Uterus (tissue), 4 donors: ENCODE results near the gene LMTK2. TPM values are rescaled to one million over a fixed set of nuclear protein-coding genes. Genes with fewer than 3 reads are reported as not detected.

Source experiments
- DNase-seq, 2 donors: peaks; one replicate each; pipeline ENCODE4 v3.0.0-alpha.2; 2019 to 2020
- H3K27ac ChIP-seq, 2 donors: fragments of 200-600 bp; sonication (generic); 1 replicate in 1 of 2; 2 replicates in 1 of 2; pipeline ENCODE4 v1.5.1; 2016 to 2018
- H3K27me3 ChIP-seq, 2 donors: fragments of 200-600 bp; sonication (generic); one replicate each; pipeline ENCODE4 v1.5.1; 2018 to 2019; ENCODE audit warnings: control low read depth in 1 of 2
- H3K36me3 ChIP-seq, 2 donors: fragments of 200-600 bp; sonication (generic); one replicate each; pipeline ENCODE4 v1.5.1; 2019; ENCODE audit warnings: control low read depth in 1 of 2
- H3K4me1 ChIP-seq, 2 donors: fragments of 200-600 bp; sonication (generic); one replicate each; pipeline ENCODE4 v1.5.1; 2018 to 2019; ENCODE audit warnings: control low read depth in 1 of 2
- H3K4me3 ChIP-seq, 2 donors: fragments of 200-600 bp; sonication (generic); 1 replicate in 1 of 2; 2 replicates in 1 of 2; pipeline ENCODE4 v1.5.1; 2018 to 2019; ENCODE audit warnings: mild to moderate bottlenecking in 1 of 2
- H3K9me3 ChIP-seq, 2 donors: fragments of 200-600 bp; sonication (generic); one replicate each; pipeline ENCODE4 v1.5.1; 2019; ENCODE audit warnings: control low read depth in 1 of 2
- CTCF ChIP-seq, 4 experiments: fragments of 200-600 bp in 2 of 4; fragments of 450-650 bp in 2 of 4; sonication (generic) in 2 of 4; IDR thresholded peaks; one replicate each; pipeline ENCODE4 v1.5.1; 2016 to 2019; ENCODE audit warnings: antibody characterized with exemption in 4 of 4, mild to moderate bottlenecking in 2 of 4, moderate library complexity in 1 of 4
- POLR2A ChIP-seq, 2 donors: fragments of 450-650 bp; IDR thresholded peaks; one replicate each; pipeline ENCODE4 v1.6.1; 2016; ENCODE audit warnings: antibody characterized with exemption in 2 of 2, mild to moderate bottlenecking in 1 of 2, moderate library complexity in 1 of 2
- intact Hi-C: fragments of 100-400 bp; cut with DNase I; formaldehyde crosslinking; loops from one replicate; pipeline ENCODE4 v1.15.1; 2023; ENCODE audit warnings: low total_unique reads
- total RNA-seq, 4 donors: library from RNA; depleted of rRNA in 3 of 4; stranded (reverse); fragments of >200 nt in 3 of 4; gene quantifications; one replicate each; pipeline versions ENCODE4 v1.1.0 to v1.2.4, GENCODE V29; 2014 to 2023
- donor health status: DM: yes; HTN: yes; CAD: no.

The LMTK2 gene
- total RNA-seq, 4 donors from 2014 or later = 5.9 to 23.3 (median 14.8) TPM

- no peaks in the 10 kb centered on the region for H3K27me3 ChIP-seq
- H3K4me3 ChIP-seq = peak within 1 kb of the TSS in 1 of 2 donors; percentile 3
- H3K9me3 ChIP-seq = no peaks in the 10 kb centered on the region
- TF ChIP-seq POLR2A (IDR thresholded peaks at IDR 0.05) (no peak), CTCF (IDR thresholded peaks at IDR 0.05) (no peak)
- DNase-seq = no peak
- H3K4me1 ChIP-seq = no peaks in the 10 kb centered on the region
- no peaks in the 10 kb centered on the region for H3K36me3 ChIP-seq
- H3K27ac ChIP-seq = no peak within 1 kb of the TSS
- intact Hi-C loops = no loop called here
Observed at GRCh38 chr7:98211221-98211675, 104.6 kb downstream of the LMTK2 start, which contains the start of gene BHLHA15. Gene BHLHA15 (plus strand): TSS chr7:98211439. CDS start chr7:98212310, 871 bp downstream.

GRCh38 chr7:98211676-98212531, 105.2 kb downstream of the LMTK2 start:
- peak in 1 of 2 donors; percentile 10 for DNase-seq
- intact Hi-C loops = no loop called here

DNA sequence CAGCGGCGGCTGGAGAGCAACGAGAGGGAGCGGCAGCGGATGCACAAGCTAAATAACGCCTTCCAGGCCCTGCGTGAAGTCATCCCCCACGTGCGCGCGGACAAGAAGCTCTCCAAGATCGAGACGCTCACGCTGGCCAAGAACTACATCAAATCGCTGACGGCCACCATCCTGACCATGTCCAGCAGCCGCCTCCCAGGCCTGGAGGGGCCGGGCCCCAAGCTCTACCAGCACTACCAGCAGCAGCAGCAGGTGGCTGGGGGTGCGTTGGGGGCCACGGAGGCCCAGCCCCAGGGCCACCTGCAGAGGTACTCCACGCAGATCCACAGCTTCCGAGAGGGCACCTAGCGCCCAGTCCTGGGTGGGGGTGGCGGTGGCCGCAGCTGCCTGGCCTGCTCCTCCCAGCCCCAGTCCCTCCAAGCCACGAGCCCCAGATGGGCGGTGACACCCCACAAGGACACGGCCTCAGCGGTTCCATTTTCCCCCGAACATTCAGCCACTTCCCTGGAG, 105.9 kb downstream of the LMTK2 start:
- no peak overlapping the region for H3K4me3 ChIP-seq
- TF ChIP-seq POLR2A (IDR thresholded peaks at IDR 0.05) = no peak
- no peak for TF ChIP-seq CTCF (IDR thresholded peaks at IDR 0.05)
- H3K36me3 ChIP-seq = no peaks in the 10 kb centered on the region
- H3K27me3 ChIP-seq = no peaks in the 10 kb centered on the region
- DNase-seq = peak in 1 of 2 donors; percentile 14
- intact Hi-C loops = no loop called here
- no peaks in the 10 kb centered on the region for H3K4me1 ChIP-seq
- no peak overlapping the region for H3K27ac ChIP-seq
- no peaks in the 10 kb centered on the region for H3K9me3 ChIP-seq

More at GRCh38 chr7:98211676-98212531, 105.2 kb downstream of the LMTK2 start:
- no peaks in the 10 kb centered on the region for H3K27me3 ChIP-seq
- TF ChIP-seq POLR2A (IDR thresholded peaks at IDR 0.05) (no peak), CTCF (IDR thresholded peaks at IDR 0.05) (no peak)
- no peaks in the 10 kb centered on the region for H3K36me3 ChIP-seq
- H3K4me3 ChIP-seq = no peak overlapping the region
- no peak overlapping the region for H3K27ac ChIP-seq
- H3K4me1 ChIP-seq = no peaks in the 10 kb centered on the region
- no peaks in the 10 kb centered on the region for H3K9me3 ChIP-seq

DNA sequence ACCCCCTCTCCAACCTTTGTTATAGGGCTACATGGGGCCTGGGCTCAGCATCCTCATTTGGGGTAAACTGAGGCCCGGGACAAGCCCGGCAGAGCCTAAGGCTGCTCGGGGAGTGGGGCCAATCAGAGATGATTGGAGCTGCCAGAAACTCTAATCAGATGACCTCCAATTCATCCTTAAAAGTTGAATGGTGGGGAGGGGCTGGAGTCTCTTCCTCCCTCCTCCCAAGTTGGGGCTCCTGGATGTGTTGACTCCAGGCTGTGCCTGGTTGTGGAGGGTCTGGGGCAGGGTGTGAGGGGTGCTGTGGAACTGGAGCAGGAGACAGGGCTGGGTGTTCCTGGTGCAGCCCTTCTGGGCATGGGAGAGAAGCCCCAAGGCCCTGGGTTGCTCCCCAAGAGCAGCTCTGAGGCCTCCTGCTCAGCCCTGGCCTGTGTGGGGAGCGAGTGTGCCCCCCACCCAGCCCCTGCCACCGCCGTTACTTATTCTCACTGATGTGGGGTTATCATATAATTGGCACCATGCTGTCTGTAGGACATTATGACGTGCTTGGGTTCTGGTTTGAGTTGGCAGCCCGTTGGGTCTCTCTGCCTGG, 106.7 kb downstream of the LMTK2 start:
- intact Hi-C loops = no loop called here
- Histone ChIP-seq H3K9me3 (no peaks in the 10 kb centered on the region), H3K4me3 (no peak overlapping the region), H3K27ac (no peak overlapping the region), H3K36me3 (no peaks in the 10 kb centered on the region), H3K4me1 (no peaks in the 10 kb centered on the region), H3K27me3 (no peaks in the 10 kb centered on the region)
- peak in 1 of 2 donors; percentile 11 for DNase-seq
- TF ChIP-seq CTCF (IDR thresholded peaks at IDR 0.05) (no peak), POLR2A (IDR thresholded peaks at IDR 0.05) (no peak)
